BJ (cell line): ENCODE measurements around the gene ZBTB20. TPM values are rescaled to one million over a fixed set of nuclear protein-coding genes. Genes with fewer than 3 reads are reported as not detected.

Experiments used
- CTCF ChIA-PET: fragments of 350-600 bp; formaldehyde crosslinking; extraction: SDS; loops from one replicate; lab custom pipeline; 2021; ENCODE audit warnings: antibody characterized with exemption, inconsistent platforms; lab: Yijun Ruan, JAX
- POLR2A ChIA-PET: fragments of 300-600 bp; sonication (Branson Sonifier 250); formaldehyde crosslinking; extraction: SDS; loops from one replicate; lab custom pipeline; 2021; ENCODE audit warnings: antibody characterized with exemption; lab: Charles Lee
- DNase-seq: peaks from one replicate; pipeline ENCODE4 v3.0.0-alpha.2; 2011; ENCODE audit warnings: low read depth
- H3K27me3 ChIP-seq: 2 replicates; pipeline ENCODE4 v1.6.0; 2011; ENCODE audit warnings: low read length; ENCODE audit not compliant: control insufficient read depth, insufficient read depth
- H3K36me3 ChIP-seq: 2 replicates; pipeline ENCODE4 v1.5.1; 2011; ENCODE audit warnings: low read length; ENCODE audit not compliant: control insufficient read depth, insufficient read depth
- H3K4me3 ChIP-seq: 2 replicates; pipeline ENCODE4 v1.5.1; 2011; ENCODE audit warnings: low read depth, mild to moderate bottlenecking, control low read depth, low read length
- CTCF ChIP-seq: IDR thresholded peaks from 2 replicates; pipeline ENCODE4 v1.5.1; 2011; ENCODE audit warnings: low read depth, mild to moderate bottlenecking, control low read depth, inconsistent platforms, low read length, moderate library complexity; ENCODE audit not compliant: insufficient read depth
- polyA plus RNA-seq: library from polyadenylated mRNA; depleted of rRNA; stranded (reverse); fragments of >200 nt; gene quantifications from 2 replicates; pipeline ENCODE4 v1.2.3, GENCODE V29; 2011

The ZBTB20 gene
- polyA plus RNA-seq, 1 experiment: 6.0 TPM

- ChIA-PET CTCF (no interaction called here), POLR2A (no interaction called here)
- H3K27me3 ChIP-seq: no peaks in the 10 kb centered on the region
- no peak for TF ChIP-seq CTCF
- H3K4me3 ChIP-seq: no peak overlapping the region
- no peaks in the 10 kb centered on the region for H3K36me3 ChIP-seq
- DNase-seq: no peak
These were observed 590.4 kb downstream of the ZBTB20 start for GRCh38 chr3:114556657-114557213.

- Histone ChIP-seq H3K4me3 (no peak overlapping the region), H3K27me3 (no peaks in the 10 kb centered on the region), H3K36me3 (no peaks in the 10 kb centered on the region)
- no peak for DNase-seq
- ChIA-PET POLR2A (no interaction called here), CTCF (no interaction called here)
- no peak for TF ChIP-seq CTCF
These were observed 592.4 kb downstream of the ZBTB20 start for GRCh38 chr3:114554731-114555130.

GRCh38 chr3:114553949-114554593 is 593.0 kb downstream of the ZBTB20 start:
- ChIA-PET POLR2A (no interaction called here), CTCF (no interaction called here)
- Histone ChIP-seq H3K36me3 (no peaks in the 10 kb centered on the region), H3K4me3 (no peak overlapping the region), H3K27me3 (no peaks in the 10 kb centered on the region)
- no peak for TF ChIP-seq CTCF
- no peak for DNase-seq

GRCh38 chr3:114552527-114552812 is 594.6 kb downstream of the ZBTB20 start:
- TF ChIP-seq CTCF: no peak
- peak; percentile 44 for DNase-seq

GRCh38 chr3:114551770-114552526 is 595.1 kb downstream of the ZBTB20 start:
- peak; percentile 30 for DNase-seq
- Histone ChIP-seq H3K27me3 (no peaks in the 10 kb centered on the region), H3K4me3 (no peak overlapping the region), H3K36me3 (no peaks in the 10 kb centered on the region)
- CTCF ChIA-PET: interaction anchor here (1.2 to 1.4 kb wide), 2 partner anchors 27 to 133 kb away, joined by 3 to 4 read pairs; no protein-coding TSS in a partner anchor
- no peak for TF ChIP-seq CTCF
- POLR2A ChIA-PET: no interaction called here

More at GRCh38 chr3:114552527-114552812, 594.6 kb downstream of the ZBTB20 start:
- no peaks in the 10 kb centered on the region for H3K27me3 ChIP-seq
- no peaks in the 10 kb centered on the region for H3K36me3 ChIP-seq
- CTCF ChIA-PET: interaction anchor here (1.4 kb wide), 1 partner anchor 28 kb away, joined by 4 read pairs; no protein-coding TSS in a partner anchor
- POLR2A ChIA-PET: interaction anchor here (0.6 kb wide), 1 partner anchor 18 kb away, joined by 3 read pairs; no protein-coding TSS in a partner anchor
- no peak overlapping the region for H3K4me3 ChIP-seq
